ENCODE measurements around the gene GNG8. TPM values are rescaled to one million over a fixed set of nuclear protein-coding genes. Genes with fewer than 3 reads are reported as not detected.

Gene GNG8
- total RNA-seq, 4 donors from 2014 or later: not detected

Other genes starting within 250 kb of the GNG8 start
- gene CCDC8, start 222.6 kb downstream of the GNG8 start, total RNA-seq: 1 to 10 TPM; 2.8 to 7.3 (median 5.0) TPM
- under 1 TPM in 1 of 4 donors, not detected in 3; 0.30 TPM for gene PNMA8C, start 207.3 kb downstream of the GNG8 start, total RNA-seq
- 1 to 10 TPM in 3 of 4 donors, under 1 TPM in 1; 0.90 to 7.4 (median 3.4) TPM for gene PNMA8A, start 164.6 kb downstream of the GNG8 start, total RNA-seq
- 1 to 10 TPM; 3.1 to 4.2 (median 3.7) TPM for gene PNMA8B, start 140.3 kb downstream of the GNG8 start, total RNA-seq
- 100 to 1,000 TPM; 123 to 167 (median 137) TPM for gene CALM3, start 34.9 kb downstream of the GNG8 start, total RNA-seq
- gene PTGIR, start 11.1 kb downstream of the GNG8 start, total RNA-seq: 10 to 100 TPM in 2 of 4 donors, 1 to 10 TPM in 2; 3.1 to 43.2 (median 12.7) TPM
- 10 to 100 TPM in 1 of 4 donors, 1 to 10 TPM in 3; 7.1 to 11.7 (median 8.2) TPM for gene DACT3, start 25.0 kb upstream of the GNG8 start, total RNA-seq
- 10 to 100 TPM; 21.0 to 36.1 (median 30.2) TPM for gene PRKD2, start 80.9 kb upstream of the GNG8 start, total RNA-seq
- gene FKRP, start 109.9 kb upstream of the GNG8 start, total RNA-seq: 10 to 100 TPM; 15.7 to 20.4 (median 17.7) TPM
- gene STRN4, start 110.2 kb upstream of the GNG8 start, total RNA-seq: 100 to 1,000 TPM in 1 of 4 donors, 10 to 100 TPM in 3; 77.4 to 127 (median 87.4) TPM
- 100 to 1,000 TPM in 1 of 4 donors, 10 to 100 TPM in 3; 76.8 to 107 (median 83.4) TPM for gene SLC1A5, start 152.4 kb upstream of the GNG8 start, total RNA-seq
- 100 to 1,000 TPM in 1 of 4 donors, 10 to 100 TPM in 3; 32.1 to 108 (median 64.6) TPM for gene AP2S1, start 214.6 kb upstream of the GNG8 start, total RNA-seq
- gene ARHGAP35, start 224.8 kb upstream of the GNG8 start, total RNA-seq: 10 to 100 TPM; 43.3 to 50.3 (median 48.6) TPM